DND-41 (cell line): ENCODE measurements around the gene SPPL2C.

Experiments
- CTCF ChIP-seq: IDR thresholded peaks from 2 replicates; pipeline ENCODE4 v1.5.1; 2012; ENCODE audit warnings: borderline replicate concordance, low read length, moderate library complexity, mild to moderate bottlenecking; ENCODE audit not compliant: poor library complexity, severe bottlenecking; ENCODE audit errors: extremely low read depth
- EZH2 ChIP-seq: IDR thresholded peaks from 3 replicates; pipeline ENCODE4 v1.6.1; 2012; ENCODE audit warnings: borderline replicate concordance, low read depth, mild to moderate bottlenecking, moderate library complexity, low read length, inconsistent platforms; ENCODE audit not compliant: severe bottlenecking

- TF ChIP-seq CTCF = no peak
- TF ChIP-seq EZH2 = peak; percentile 1
Measured at GRCh38 chr17:45851873-45852272, 7.2 kb downstream of the SPPL2C start.
